Memory B cell (primary cell): ENCODE results near the gene GPER1.
"Not testable (repeated sequence)": the region's sequence is repeated elsewhere in the genome, so short reads cannot be mapped to it uniquely, and the experiment has no call there.

ENCODE experiments used
- ATAC-seq: fragments of 150-1000 bp; cut with Tn5 transposase; 2 replicates; pipeline ENCODE4 v1.10.0; 2021; ENCODE audit warnings: low read depth, mild to moderate bottlenecking, moderate library complexity
- DNase-seq, 2 donors: peaks; one replicate each; pipeline ENCODE4 v3.0.0; 2022; ENCODE audit warnings: low spot score in 2 of 2
- H3K27ac Mint-ChIP-seq: one replicate; pipeline ENCODE4 v1.8.0; 2022; ENCODE audit warnings: mild to moderate bottlenecking, moderate library complexity, mixed read lengths
- H3K27me3 Mint-ChIP-seq: one replicate; pipeline ENCODE4 v1.8.0; 2022; ENCODE audit warnings: mixed read lengths
- H3K36me3 Mint-ChIP-seq: one replicate; pipeline ENCODE4 v1.8.0; 2022; ENCODE audit warnings: mild to moderate bottlenecking, mixed read lengths
- H3K4me1 Mint-ChIP-seq: one replicate; pipeline ENCODE4 v1.8.0; 2022; ENCODE audit warnings: mixed read lengths
- H3K4me3 Mint-ChIP-seq: one replicate; pipeline ENCODE4 v1.8.0; 2022; ENCODE audit warnings: mild to moderate bottlenecking, moderate library complexity, mixed read lengths
- H3K9me3 Mint-ChIP-seq: one replicate; pipeline ENCODE4 v1.8.0; 2022; ENCODE audit warnings: mixed read lengths

GPER1 gene

GRCh38 chr7:1087952-1088920 is at the start of gene GPER1:
TSS of gene GPER1 (plus strand) at chr7:1088113. CDS start at chr7:1091729, 3,616 bp downstream.
- H3K27me3 Mint-ChIP-seq: no peaks in the 10 kb centered on the region
- H3K4me1 Mint-ChIP-seq: peaks cover 24% of the 10 kb centered on the region
- peak within 1 kb of the TSS; percentile 83 for H3K27ac Mint-ChIP-seq
- no peaks in the 10 kb centered on the region for H3K9me3 Mint-ChIP-seq
- no peak for ATAC-seq
- H3K36me3 Mint-ChIP-seq: peaks cover 5% of the 10 kb centered on the region
- DNase-seq: no peak
- H3K4me3 Mint-ChIP-seq: peak within 1 kb of the TSS; percentile 81

- H3K4me3 Mint-ChIP-seq, H3K36me3 Mint-ChIP-seq, H3K9me3 Mint-ChIP-seq, H3K27me3 Mint-ChIP-seq, DNase-seq, H3K27ac Mint-ChIP-seq, ATAC-seq: not testable (repeated sequence)
- H3K4me1 Mint-ChIP-seq: peaks cover 10% of the 10 kb centered on the region
These were observed 47.7 kb upstream of the GPER1 start for GRCh38 chr7:1040233-1040632.

GRCh38 chr7:1040790-1041189 is 47.1 kb upstream of the GPER1 start:
- ATAC-seq (no peak), DNase-seq (no peak)
- Mint-ChIP-seq H3K4me3 (no peak overlapping the region), H3K27ac (no peak overlapping the region), H3K27me3 (no peaks in the 10 kb centered on the region), H3K9me3 (no peaks in the 10 kb centered on the region), H3K4me1 (peaks cover 13% of the 10 kb centered on the region), H3K36me3 (no peaks in the 10 kb centered on the region)

GRCh38 chr7:1041551-1042491 is 46.1 kb upstream of the GPER1 start:
- Mint-ChIP-seq H3K4me3 (no peak overlapping the region), H3K4me1 (peaks cover 13% of the 10 kb centered on the region), H3K9me3 (no peaks in the 10 kb centered on the region), H3K36me3 (no peaks in the 10 kb centered on the region), H3K27ac (no peak overlapping the region), H3K27me3 (no peaks in the 10 kb centered on the region)
- ATAC-seq (no peak), DNase-seq (no peak)

GRCh38 chr7:1042492-1042833 is 45.5 kb upstream of the GPER1 start:
- Mint-ChIP-seq H3K4me1 (peaks cover 13% of the 10 kb centered on the region), H3K27me3 (no peaks in the 10 kb centered on the region), H3K36me3 (no peaks in the 10 kb centered on the region), H3K9me3 (no peaks in the 10 kb centered on the region), H3K4me3 (no peak overlapping the region), H3K27ac (no peak overlapping the region)
- DNase-seq (no peak), ATAC-seq (no peak)

GRCh38 chr7:1043552-1044188 is 44.2 kb upstream of the GPER1 start:
- Mint-ChIP-seq H3K9me3 (no peaks in the 10 kb centered on the region), H3K27me3 (no peaks in the 10 kb centered on the region), H3K27ac (peak overlapping the region; percentile 53), H3K4me1 (peaks cover 13% of the 10 kb centered on the region), H3K36me3 (no peaks in the 10 kb centered on the region), H3K4me3 (peak overlapping the region; percentile 74)
- ATAC-seq (no peak), DNase-seq (no peak)

- ATAC-seq (peak; percentile 93), DNase-seq (peak; percentile 85 to 89)
- Mint-ChIP-seq H3K27ac (peak within 1 kb of the TSS; percentile 76), H3K36me3 (no peaks in the 10 kb centered on the region), H3K27me3 (no peaks in the 10 kb centered on the region), H3K4me1 (peaks cover 13% of the 10 kb centered on the region), H3K4me3 (peak within 1 kb of the TSS; percentile 85), H3K9me3 (no peaks in the 10 kb centered on the region)
These were observed 43.5 kb upstream of the GPER1 start, which contains the start of gene GPR146 for GRCh38 chr7:1044189-1045068. TSS of gene GPR146 (plus strand) at chr7:1044546. CDS start at chr7:1057516, 12,970 bp downstream.

GRCh38 chr7:1045069-1046063 is 42.5 kb upstream of the GPER1 start:
- no peaks in the 10 kb centered on the region for H3K27me3 Mint-ChIP-seq
- peak overlapping the region; percentile 85 for H3K4me3 Mint-ChIP-seq
- H3K4me1 Mint-ChIP-seq: peaks cover 13% of the 10 kb centered on the region
- no peak for ATAC-seq
- H3K9me3 Mint-ChIP-seq: no peaks in the 10 kb centered on the region
- DNase-seq: no peak
- no peaks in the 10 kb centered on the region for H3K36me3 Mint-ChIP-seq
- peak overlapping the region; percentile 76 for H3K27ac Mint-ChIP-seq

- no peak overlapping the region for H3K27ac Mint-ChIP-seq
- H3K36me3 Mint-ChIP-seq: no peaks in the 10 kb centered on the region
- H3K9me3 Mint-ChIP-seq: no peaks in the 10 kb centered on the region
- peaks cover under 1% of the 10 kb centered on the region for H3K27me3 Mint-ChIP-seq
- ATAC-seq (no peak), DNase-seq (no peak)
- no peak overlapping the region for H3K4me3 Mint-ChIP-seq
- H3K4me1 Mint-ChIP-seq: peaks cover 13% of the 10 kb centered on the region
These were observed 40.9 kb upstream of the GPER1 start for GRCh38 chr7:1046722-1047679.

GRCh38 chr7:1049006-1049741 is 38.7 kb upstream of the GPER1 start:
- no peak for DNase-seq
- peaks cover 8% of the 10 kb centered on the region for H3K4me1 Mint-ChIP-seq
- no peak overlapping the region for H3K4me3 Mint-ChIP-seq

GRCh38 chr7:1049801-1050200 is 38.1 kb upstream of the GPER1 start:
- H3K27me3 Mint-ChIP-seq: peaks cover 4% of the 10 kb centered on the region
- DNase-seq (no peak), ATAC-seq (no peak)
- no peaks in the 10 kb centered on the region for H3K9me3 Mint-ChIP-seq
- H3K27ac Mint-ChIP-seq: no peak overlapping the region
- H3K4me3 Mint-ChIP-seq: no peak overlapping the region
- peaks cover 7% of the 10 kb centered on the region for H3K4me1 Mint-ChIP-seq
- no peaks in the 10 kb centered on the region for H3K36me3 Mint-ChIP-seq

More at GRCh38 chr7:1049006-1049741, 38.7 kb upstream of the GPER1 start:
- Mint-ChIP-seq H3K9me3 (no peaks in the 10 kb centered on the region), H3K27me3 (peaks cover 4% of the 10 kb centered on the region), H3K27ac (no peak overlapping the region), H3K36me3 (no peaks in the 10 kb centered on the region)
- no peak for ATAC-seq
